Sigmoid colon (tissue), 4 donors: ENCODE measurements around the gene ACOT6.

Experiments used
- EP300 ChIP-seq, 4 donors: sonication (generic); formaldehyde crosslinking; IDR thresholded peaks; one replicate each; pipeline ENCODE4 v1.6.1; 2017; ENCODE audit warnings: antibody characterized with exemption in 4 of 4
- POLR2AphosphoS5 ChIP-seq, 4 donors: sonication (generic); formaldehyde crosslinking; IDR thresholded peaks; one replicate each; pipeline ENCODE4 v1.6.1; 2017; ENCODE audit warnings: antibody characterized with exemption in 4 of 4

GRCh38 chr14:73620268-73620667 is 8.0 kb downstream of the ACOT6 start:
- TF ChIP-seq POLR2AphosphoS5 (IDR thresholded peaks at IDR 0.05): no peak
- TF ChIP-seq EP300 (IDR thresholded peaks at IDR 0.05): no peak
